NB4 (cell line): ENCODE data around the gene TEPSIN.
A peak's percentile ranks its signal among the peaks of the same experiment; 100 is the strongest.

Source experiments
- DNase-seq: peaks from one replicate; pipeline ENCODE4 v3.0.0; 2010; ENCODE audit warnings: low read depth
- H3K4me3 ChIP-seq: one replicate; pipeline ENCODE4 v1.5.1; 2011; ENCODE audit warnings: mild to moderate bottlenecking, low read depth, low read length, moderate library complexity
- MYC ChIP-seq: IDR thresholded peaks from 2 replicates; pipeline ENCODE4 v1.6.1; 2011; ENCODE audit warnings: low read depth, low read length
- POLR2A ChIP-seq: IDR thresholded peaks from 2 replicates; pipeline ENCODE4 v1.6.1; 2011; ENCODE audit warnings: mild to moderate bottlenecking; ENCODE audit not compliant: insufficient read length; ENCODE audit errors: extremely low read depth
- TF ChIP-seq, protein P1 (sequence below): IDR thresholded peaks from one replicate; pipeline ENCODE4 v1.5.1; 2012; ENCODE audit warnings: low read depth, low read length
- TF ChIP-seq, protein P2 (sequence below): IDR thresholded peaks from 2 replicates; pipeline ENCODE4 v1.6.1; 2011; ENCODE audit warnings: low read depth, low read length

TEPSIN gene, protein sequence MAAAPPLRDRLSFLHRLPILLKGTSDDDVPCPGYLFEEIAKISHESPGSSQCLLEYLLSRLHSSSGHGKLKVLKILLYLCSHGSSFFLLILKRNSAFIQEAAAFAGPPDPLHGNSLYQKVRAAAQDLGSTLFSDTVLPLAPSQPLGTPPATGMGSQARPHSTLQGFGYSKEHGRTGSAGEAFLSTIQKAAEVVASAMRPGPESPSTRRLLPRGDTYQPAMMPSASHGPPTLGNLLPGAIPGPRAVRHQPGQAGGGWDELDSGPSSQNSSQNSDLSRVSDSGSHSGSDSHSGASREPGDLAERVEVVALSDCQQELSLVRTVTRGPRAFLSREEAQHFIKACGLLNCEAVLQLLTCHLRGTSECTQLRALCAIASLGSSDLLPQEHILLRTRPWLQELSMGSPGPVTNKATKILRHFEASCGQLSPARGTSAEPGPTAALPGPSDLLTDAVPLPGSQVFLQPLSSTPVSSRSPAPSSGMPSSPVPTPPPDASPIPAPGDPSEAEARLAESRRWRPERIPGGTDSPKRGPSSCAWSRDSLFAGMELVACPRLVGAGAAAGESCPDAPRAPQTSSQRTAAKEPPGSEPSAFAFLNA

DNA sequence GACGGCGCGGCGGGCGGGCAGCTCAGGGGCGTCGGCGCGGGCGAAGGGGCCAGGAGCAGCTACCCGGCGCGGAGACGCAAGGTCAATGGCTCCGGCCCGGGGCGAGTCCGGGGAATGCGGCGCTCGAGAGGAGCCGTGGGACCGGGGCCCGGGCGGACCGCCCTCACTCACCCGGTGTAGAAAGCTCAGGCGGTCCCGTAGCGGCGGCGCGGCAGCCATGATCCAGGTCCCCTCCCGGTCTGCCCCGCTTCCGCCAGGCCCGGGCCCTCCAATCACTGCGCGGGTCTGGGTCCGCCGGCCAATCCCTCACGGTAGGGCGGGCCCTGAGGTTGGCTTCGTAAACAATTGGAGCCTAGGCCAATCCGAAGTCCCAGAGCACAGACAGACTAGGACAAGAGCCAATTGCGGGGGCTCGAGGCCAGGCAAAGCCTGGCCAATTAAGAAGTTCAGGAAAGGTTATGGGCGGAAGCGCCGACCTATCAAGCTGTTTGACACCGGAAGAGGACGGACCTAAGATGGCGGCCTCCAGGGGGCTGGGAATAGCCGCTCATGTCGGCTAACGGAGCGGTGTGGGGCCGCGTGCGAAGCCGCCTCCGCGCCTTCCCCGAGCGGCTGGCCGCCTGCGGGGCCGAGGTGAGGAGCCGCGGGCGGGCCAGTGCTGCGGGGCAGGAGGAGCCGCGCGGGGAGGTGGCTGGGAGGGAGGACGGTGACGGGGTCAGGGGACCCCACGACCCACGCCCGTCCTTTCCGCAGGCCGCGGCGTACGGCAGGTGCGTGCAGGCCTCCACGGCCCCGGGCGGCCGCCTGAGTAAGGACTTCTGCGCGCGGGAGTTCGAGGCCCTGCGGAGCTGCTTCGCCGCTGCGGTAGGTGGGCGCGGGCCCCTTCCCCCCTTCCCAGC is at the start of gene TEPSIN, which contains the start of gene NDUFAF8:
Gene TEPSIN, minus strand, starts transcription at position 241 of the 899 bp plus-strand sequence. Its CDS starts 22 bp downstream, at position 219.
Gene NDUFAF8, plus strand, starts transcription at position 504 of the 899 bp plus-strand sequence. Its CDS starts 46 bp downstream, at position 550.
- TF ChIP-seq POLR2A (no peak), MYC (peak; percentile 89)
- TF ChIP-seq, protein P1, sequence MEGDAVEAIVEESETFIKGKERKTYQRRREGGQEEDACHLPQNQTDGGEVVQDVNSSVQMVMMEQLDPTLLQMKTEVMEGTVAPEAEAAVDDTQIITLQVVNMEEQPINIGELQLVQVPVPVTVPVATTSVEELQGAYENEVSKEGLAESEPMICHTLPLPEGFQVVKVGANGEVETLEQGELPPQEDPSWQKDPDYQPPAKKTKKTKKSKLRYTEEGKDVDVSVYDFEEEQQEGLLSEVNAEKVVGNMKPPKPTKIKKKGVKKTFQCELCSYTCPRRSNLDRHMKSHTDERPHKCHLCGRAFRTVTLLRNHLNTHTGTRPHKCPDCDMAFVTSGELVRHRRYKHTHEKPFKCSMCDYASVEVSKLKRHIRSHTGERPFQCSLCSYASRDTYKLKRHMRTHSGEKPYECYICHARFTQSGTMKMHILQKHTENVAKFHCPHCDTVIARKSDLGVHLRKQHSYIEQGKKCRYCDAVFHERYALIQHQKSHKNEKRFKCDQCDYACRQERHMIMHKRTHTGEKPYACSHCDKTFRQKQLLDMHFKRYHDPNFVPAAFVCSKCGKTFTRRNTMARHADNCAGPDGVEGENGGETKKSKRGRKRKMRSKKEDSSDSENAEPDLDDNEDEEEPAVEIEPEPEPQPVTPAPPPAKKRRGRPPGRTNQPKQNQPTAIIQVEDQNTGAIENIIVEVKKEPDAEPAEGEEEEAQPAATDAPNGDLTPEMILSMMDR = no peak
- TF ChIP-seq, protein P2, sequence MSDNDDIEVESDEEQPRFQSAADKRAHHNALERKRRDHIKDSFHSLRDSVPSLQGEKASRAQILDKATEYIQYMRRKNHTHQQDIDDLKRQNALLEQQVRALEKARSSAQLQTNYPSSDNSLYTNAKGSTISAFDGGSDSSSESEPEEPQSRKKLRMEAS = peak; percentile 71
- peak; percentile 99 for DNase-seq

DNA sequence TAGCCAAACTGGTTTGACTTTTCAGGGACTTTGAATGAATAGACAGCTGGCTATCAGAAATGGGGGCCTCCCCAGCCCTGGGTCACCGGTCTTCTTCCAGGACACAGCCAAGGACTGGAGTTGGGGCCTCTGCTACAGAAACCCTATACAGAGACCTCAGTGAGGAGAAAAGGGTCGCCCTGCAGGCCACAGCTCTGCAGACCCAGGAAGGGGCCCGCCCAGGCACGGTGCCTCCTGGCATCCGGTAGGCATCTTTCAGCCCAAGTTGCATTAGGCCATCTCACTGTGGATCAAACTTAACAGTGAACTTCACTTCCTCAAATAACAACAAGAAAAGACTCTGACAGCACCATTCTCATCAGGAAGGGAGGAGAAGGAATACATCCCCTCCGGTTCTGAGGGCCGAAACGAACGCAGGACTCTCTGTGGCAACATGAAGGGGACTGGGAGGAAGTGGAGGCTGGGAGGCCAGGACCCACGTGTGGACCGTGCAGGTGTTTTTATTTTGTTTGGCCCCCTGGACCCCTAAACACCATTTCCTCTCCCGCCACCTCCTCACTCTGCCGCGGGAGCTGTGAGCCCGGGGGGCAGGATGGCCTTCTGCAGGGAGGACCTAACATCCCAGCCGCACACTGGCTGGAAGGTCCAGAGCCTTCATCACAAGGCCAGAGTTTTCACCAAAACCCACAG is 49.0 kb upstream of the TEPSIN start:
- TF ChIP-seq MYC (no peak), POLR2A (no peak)
- TF ChIP-seq, protein P2 = no peak
- TF ChIP-seq, protein P1 = no peak
- no peak overlapping the region for H3K4me3 ChIP-seq
- peak; percentile 45 for DNase-seq

More for the DNA sequence above, at the start of gene TEPSIN, which contains the start of gene NDUFAF8:
- peak within 1 kb of the TSS; percentile 87 for H3K4me3 ChIP-seq

DNA sequence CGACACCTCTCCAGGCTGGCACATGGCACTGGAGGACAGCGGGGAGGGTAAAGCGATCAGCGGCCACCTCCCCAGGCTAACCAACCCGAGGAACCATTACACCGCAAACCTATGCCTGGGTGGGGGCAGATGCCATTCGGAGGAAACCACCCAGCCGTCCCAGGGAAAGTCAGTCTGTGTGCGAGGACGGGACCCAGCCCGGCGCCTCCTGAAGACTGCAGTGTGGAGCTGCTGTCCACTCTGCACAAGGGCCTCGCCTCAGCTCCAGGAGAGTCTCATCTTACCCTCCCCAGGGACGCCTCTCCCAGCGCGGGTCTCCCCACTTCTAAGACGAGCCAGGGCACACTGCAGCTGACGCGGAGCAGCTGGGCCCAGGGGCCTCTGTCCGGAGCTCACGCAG is 48.3 kb upstream of the TEPSIN start:
- H3K4me3 ChIP-seq = no peak overlapping the region
- DNase-seq = no peak
- TF ChIP-seq POLR2A (no peak), MYC (no peak)
- TF ChIP-seq, protein P1 = no peak
- TF ChIP-seq, protein P2 = no peak

DNA sequence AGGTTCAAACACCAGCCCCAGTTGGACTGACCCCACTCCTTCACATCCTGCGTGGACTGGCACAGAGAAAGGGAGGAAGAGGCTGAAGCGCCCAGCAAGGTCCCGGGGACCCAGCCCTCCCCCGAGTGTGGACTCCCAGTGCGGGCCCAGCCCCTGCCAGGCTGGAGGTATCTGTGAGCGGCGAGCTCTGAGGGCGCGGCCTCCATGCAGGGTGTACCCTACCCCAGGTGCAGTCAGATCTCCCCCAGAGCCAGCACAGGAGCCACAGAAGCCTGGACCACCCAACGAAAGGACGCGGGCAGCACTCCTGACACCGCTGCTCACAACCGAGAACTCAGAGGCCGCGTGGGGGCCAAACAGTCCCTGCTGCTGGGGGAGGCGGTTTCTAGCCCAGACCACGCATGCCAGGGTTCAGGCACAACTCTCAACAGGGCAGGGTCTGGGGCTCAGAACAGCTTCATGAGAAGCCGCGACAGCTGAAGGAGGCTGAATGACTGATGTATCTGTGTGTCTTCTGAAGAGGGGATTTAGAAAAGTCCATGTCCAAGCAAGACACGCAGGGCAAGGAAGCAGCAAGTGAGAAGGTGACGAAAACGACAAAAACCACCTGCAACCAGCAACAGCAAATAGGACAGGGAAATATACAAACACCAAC is 47.8 kb upstream of the TEPSIN start:
- TF ChIP-seq, protein P1 = no peak
- no peak for TF ChIP-seq MYC
- no peak for TF ChIP-seq POLR2A
- TF ChIP-seq, protein P2 = no peak
- no peak overlapping the region for H3K4me3 ChIP-seq
- DNase-seq = no peak

DNA sequence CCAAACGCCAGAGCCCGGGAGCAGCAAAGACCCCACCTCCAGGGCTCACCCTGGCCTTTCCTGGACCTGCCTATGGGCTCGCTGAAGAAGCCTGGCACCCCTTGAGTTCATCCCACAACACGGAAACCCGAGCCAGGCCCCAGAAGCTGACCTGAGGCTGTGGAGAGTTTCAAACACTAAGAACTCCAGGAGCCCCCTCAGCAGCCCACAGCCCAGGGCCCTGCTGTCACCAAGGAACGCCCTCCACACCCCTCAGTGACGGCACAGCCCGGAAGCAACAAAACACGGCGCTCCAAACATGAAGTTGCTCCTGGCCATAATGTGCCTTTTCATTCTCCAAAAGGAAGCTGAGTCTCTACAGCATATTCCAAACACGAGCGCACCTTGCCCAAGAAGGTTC is 47.0 kb upstream of the TEPSIN start:
- TF ChIP-seq, protein P2 = no peak
- TF ChIP-seq POLR2A (no peak), MYC (no peak)
- TF ChIP-seq, protein P1 = no peak
- no peak for DNase-seq
- peak overlapping the region; percentile 54 for H3K4me3 ChIP-seq
